Stimulated activated naive CD8-positive, alpha-beta T cell treated with anti-CD3 and anti-CD28 coated beads, Interleukin-15, amount 100 ng/mL, for 72 hours (primary cell): ENCODE results near the gene ZIK1.

Experiments
- ATAC-seq: fragments of 150-1000 bp; cut with Tn5 transposase; 2 replicates; pipeline ENCODE4 v1.10.0; 2021; ENCODE audit warnings: mild to moderate bottlenecking, moderate library complexity
- DNase-seq, 2 donors: peaks; one replicate each; pipeline ENCODE4 v3.0.0; 2021 to 2022
- H3K27ac Mint-ChIP-seq, 2 donors: one replicate each; pipeline ENCODE4 v1.8.0; 2022; ENCODE audit warnings: mild to moderate bottlenecking in 2 of 2, mixed read lengths in 2 of 2, moderate library complexity in 2 of 2
- H3K27me3 Mint-ChIP-seq: one replicate; pipeline ENCODE4 v1.8.0; 2022; ENCODE audit warnings: mixed read lengths
- H3K4me1 Mint-ChIP-seq: one replicate; pipeline ENCODE4 v1.8.0; 2022; ENCODE audit warnings: mild to moderate bottlenecking, mixed read lengths
- H3K4me3 Mint-ChIP-seq, 2 donors: one replicate each; pipeline ENCODE4 v1.8.0; 2022; ENCODE audit warnings: mild to moderate bottlenecking in 2 of 2, mixed read lengths in 2 of 2, moderate library complexity in 1 of 2
- H3K9me3 Mint-ChIP-seq, 2 donors: one replicate each; pipeline ENCODE4 v1.8.0; 2022; ENCODE audit warnings: mixed read lengths in 2 of 2

Gene ZIK1

GRCh38 chr19:57578487-57579205, 5.3 kb upstream of the ZIK1 start, which contains the start of gene ZNF416:
Gene ZNF416, minus strand, starts transcription at chr19:57578911. Its CDS starts 207 bp downstream, at chr19:57578704.
- Mint-ChIP-seq H3K9me3 (peaks cover 46 to 76% of the 10 kb centered on the region in 2 donors), H3K4me3 (peak within 1 kb of the TSS; percentile 81 to 86), H3K4me1 (peaks cover 21% of the 10 kb centered on the region), H3K27me3 (no peaks in the 10 kb centered on the region), H3K27ac (peak within 1 kb of the TSS; percentile 82 to 83)
- ATAC-seq: peak; percentile 98
- peak; percentile 93 to 97 for DNase-seq

- DNase-seq (no peak), ATAC-seq (no peak)
- H3K27ac Mint-ChIP-seq: peak overlapping the region in 1 of 2 donors; percentile 96
- H3K9me3 Mint-ChIP-seq: peaks cover 41 to 75% of the 10 kb centered on the region in 2 donors
- no peaks in the 10 kb centered on the region for H3K27me3 Mint-ChIP-seq
- peaks cover 26% of the 10 kb centered on the region for H3K4me1 Mint-ChIP-seq
- peak overlapping the region; percentile 16 to 93 for H3K4me3 Mint-ChIP-seq
These were observed 833 bp upstream of the ZIK1 start for GRCh38 chr19:57583104-57583520.

GRCh38 chr19:57587529-57587928, 3.6 kb downstream of the ZIK1 start:
- Mint-ChIP-seq H3K9me3 (peaks cover 56 to 83% of the 10 kb centered on the region in 2 donors), H3K27ac (no peak overlapping the region), H3K4me1 (peaks cover 19% of the 10 kb centered on the region), H3K4me3 (no peak overlapping the region), H3K27me3 (no peaks in the 10 kb centered on the region)
- DNase-seq (no peak), ATAC-seq (no peak)

GRCh38 chr19:57599377-57599760, 15.4 kb downstream of the ZIK1 start:
- peak overlapping the region; percentile 75 to 93 for H3K27ac Mint-ChIP-seq
- H3K27me3 Mint-ChIP-seq: no peaks in the 10 kb centered on the region
- ATAC-seq: peak; percentile 52
- H3K4me3 Mint-ChIP-seq: peak overlapping the region; percentile 86 to 91
- H3K9me3 Mint-ChIP-seq: peaks cover 42 to 68% of the 10 kb centered on the region in 2 donors
- H3K4me1 Mint-ChIP-seq: peaks cover 24% of the 10 kb centered on the region
- DNase-seq: no peak

DNA sequence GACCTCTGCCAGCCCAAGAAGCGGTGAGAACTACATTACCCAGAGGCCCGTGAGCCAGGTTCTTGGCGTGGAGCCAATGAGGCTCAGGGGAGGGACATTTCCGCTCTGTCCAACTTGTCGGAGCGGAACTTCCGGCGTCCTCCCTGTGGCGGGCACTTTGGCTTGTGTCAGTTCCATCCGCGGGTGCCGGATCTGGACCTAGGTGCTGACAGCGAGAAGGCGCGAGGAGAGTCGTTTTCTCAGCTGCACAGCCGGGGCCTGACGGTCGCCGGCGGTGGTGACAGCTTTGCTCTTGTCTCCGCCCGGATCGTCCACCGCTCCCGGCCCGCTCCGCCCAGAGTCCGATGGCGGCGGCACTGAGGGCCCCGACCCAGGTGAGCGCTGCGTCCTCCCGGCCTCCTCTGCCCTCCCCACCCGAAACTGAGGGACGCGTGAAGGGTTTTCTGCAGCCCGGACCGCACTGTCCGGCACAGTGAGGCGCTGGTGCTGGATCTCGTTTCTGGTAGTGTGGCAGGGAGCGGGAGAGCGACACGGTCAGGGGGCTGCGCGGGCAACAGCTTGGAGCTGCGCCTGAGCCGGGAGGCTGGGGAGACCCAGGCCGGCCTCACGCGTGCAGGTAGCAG, 15.9 kb downstream of the ZIK1 start, which contains the start of gene ZNF530:
TSS of gene ZNF530 (plus strand) at position 125 of the 623 bp plus-strand sequence. CDS start 4,461 bp downstream, outside the sequence.
- DNase-seq (peak; percentile 84 to 89), ATAC-seq (peak; percentile 99)
- H3K27ac Mint-ChIP-seq: peak within 1 kb of the TSS; percentile 75 to 93
- peak within 1 kb of the TSS; percentile 86 to 91 for H3K4me3 Mint-ChIP-seq
- peaks cover 24% of the 10 kb centered on the region for H3K4me1 Mint-ChIP-seq
- no peaks in the 10 kb centered on the region for H3K27me3 Mint-ChIP-seq
- H3K9me3 Mint-ChIP-seq: peaks cover 47 to 73% of the 10 kb centered on the region in 2 donors

DNA sequence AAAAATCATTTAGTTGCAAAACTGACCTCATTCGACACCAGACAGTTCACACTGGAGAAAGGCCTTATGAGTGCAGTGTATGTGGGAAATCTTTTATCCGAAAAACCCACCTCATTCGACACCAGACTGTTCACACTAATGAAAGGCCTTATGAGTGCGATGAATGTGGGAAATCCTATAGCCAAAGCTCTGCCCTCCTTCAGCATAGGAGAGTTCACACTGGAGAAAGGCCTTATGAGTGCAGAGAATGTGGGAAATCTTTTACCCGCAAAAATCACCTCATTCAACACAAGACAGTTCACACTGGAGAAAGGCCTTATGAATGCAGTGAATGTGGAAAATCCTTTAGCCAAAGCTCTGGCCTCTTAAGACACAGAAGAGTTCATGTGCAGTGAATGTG, 23.0 kb downstream of the ZIK1 start:
- DNase-seq: no peak
- Mint-ChIP-seq H3K4me3 (no peak overlapping the region), H3K27me3 (no peaks in the 10 kb centered on the region), H3K27ac (no peak overlapping the region), H3K9me3 (peaks cover 43 to 59% of the 10 kb centered on the region in 2 donors), H3K4me1 (no peaks in the 10 kb centered on the region)
- no peak for ATAC-seq

GRCh38 chr19:57611113-57611512, 27.2 kb downstream of the ZIK1 start:
- H3K27ac Mint-ChIP-seq: no peak overlapping the region
- no peak overlapping the region for H3K4me3 Mint-ChIP-seq
- no peaks in the 10 kb centered on the region for H3K27me3 Mint-ChIP-seq
- ATAC-seq: no peak
- peaks cover 18% of the 10 kb centered on the region for H3K4me1 Mint-ChIP-seq
- H3K9me3 Mint-ChIP-seq: peaks cover 45 to 55% of the 10 kb centered on the region in 2 donors
- DNase-seq: no peak

DNA sequence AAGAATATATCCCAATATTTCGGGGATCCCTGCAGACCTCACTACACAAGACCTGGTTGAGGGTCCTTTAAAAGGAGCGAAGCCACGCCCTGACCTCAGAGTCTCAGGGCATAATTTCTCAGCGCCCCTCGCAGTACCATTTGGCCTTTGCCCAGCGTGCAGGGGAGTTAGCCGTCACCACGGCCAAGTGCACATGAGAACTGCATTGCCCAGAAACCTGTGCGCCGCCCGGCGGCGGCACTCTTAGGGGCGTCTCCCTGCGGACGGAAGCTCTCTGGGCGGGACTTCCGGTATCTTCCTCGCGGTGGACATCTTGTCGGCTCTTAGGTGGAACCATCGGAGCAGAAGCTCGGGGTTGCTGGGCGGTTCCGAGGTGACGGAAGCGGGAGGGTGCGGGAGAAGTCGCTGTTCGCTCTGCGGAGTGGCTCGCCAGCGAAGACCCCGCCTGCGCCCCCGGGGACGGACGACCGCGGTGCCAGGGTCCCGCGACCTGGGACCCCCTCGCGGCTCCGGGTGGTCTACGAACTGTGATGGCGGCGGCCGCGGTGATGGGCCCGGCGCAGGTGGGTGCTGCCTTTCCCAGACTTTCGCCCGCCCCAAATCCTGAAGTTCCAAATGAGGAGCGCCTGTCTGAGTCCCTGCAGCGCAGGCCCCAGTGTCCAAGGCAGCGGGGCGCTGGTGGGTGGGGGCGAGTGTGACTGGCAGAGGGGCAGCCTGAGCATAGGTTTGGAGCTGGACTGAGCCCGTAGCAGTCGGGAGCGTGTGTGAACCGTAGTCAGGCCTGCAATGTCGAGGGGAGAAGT, 30.2 kb downstream of the ZIK1 start, which contains the start of gene ZNF134:
TSS of gene ZNF134 (plus strand) at position 302 of the 803 bp plus-strand sequence. CDS start 5,227 bp downstream, outside the sequence.
- H3K9me3 Mint-ChIP-seq: peaks cover 68 to 69% of the 10 kb centered on the region in 2 donors
- H3K27ac Mint-ChIP-seq: peak within 1 kb of the TSS; percentile 87 to 90
- H3K4me3 Mint-ChIP-seq: peak within 1 kb of the TSS; percentile 83 to 97
- peak; percentile 100 for ATAC-seq
- peaks cover 27% of the 10 kb centered on the region for H3K4me1 Mint-ChIP-seq
- H3K27me3 Mint-ChIP-seq: no peaks in the 10 kb centered on the region
- DNase-seq: peak; percentile 87 to 91

DNA sequence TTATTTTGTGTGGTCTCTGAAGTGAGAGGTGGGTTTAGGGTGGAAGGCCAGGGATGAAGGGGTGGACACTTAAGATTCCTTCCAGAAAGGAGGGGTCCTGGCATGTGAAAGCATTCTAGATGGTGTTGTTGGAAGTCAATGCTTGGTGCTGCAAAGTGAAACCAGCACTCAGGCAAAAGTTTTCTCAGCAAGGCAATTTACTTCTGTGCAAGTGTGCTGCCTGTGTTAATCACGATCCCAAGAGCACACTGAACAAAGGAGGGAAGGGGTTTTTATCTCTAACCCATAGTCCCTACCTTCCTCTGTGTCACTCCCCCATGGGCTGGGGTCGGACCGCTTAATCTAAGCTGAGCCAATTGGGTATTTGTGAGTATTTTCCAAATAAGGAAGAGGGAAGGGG, 31.4 kb downstream of the ZIK1 start:
- no peak for DNase-seq

DNA sequence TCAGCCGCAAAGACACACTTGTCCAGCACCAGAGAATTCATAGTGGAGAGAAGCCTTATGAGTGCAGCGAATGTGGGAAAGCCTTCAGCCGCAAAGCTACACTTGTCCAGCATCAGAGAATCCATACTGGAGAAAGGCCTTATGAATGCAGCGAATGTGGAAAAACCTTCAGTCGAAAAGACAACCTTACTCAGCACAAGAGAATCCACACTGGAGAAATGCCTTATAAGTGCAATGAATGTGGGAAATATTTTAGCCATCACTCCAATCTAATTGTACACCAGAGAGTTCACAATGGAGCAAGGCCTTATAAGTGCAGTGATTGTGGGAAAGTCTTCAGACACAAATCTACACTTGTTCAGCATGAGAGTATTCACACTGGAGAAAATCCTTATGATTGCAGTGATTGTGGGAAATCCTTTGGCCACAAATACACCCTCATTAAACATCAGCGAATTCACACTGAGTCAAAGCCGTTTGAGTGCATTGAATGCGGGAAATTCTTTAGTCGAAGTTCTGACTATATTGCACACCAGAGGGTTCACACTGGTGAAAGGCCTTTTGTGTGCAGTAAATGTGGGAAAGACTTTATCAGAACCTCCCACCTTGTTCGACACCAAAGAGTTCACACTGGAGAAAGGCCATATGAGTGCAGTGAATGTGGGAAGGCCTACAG, 36.9 kb downstream of the ZIK1 start:
- H3K4me3 Mint-ChIP-seq: no peak overlapping the region
- DNase-seq: no peak
- no peak for ATAC-seq
- H3K27me3 Mint-ChIP-seq: no peaks in the 10 kb centered on the region
- H3K4me1 Mint-ChIP-seq: peaks cover 11% of the 10 kb centered on the region
- H3K9me3 Mint-ChIP-seq: peaks cover 68 to 78% of the 10 kb centered on the region in 2 donors
- no peak overlapping the region for H3K27ac Mint-ChIP-seq

More for the DNA sequence above, 31.4 kb downstream of the ZIK1 start:
- no peak for ATAC-seq
- Mint-ChIP-seq H3K4me3 (peak overlapping the region; percentile 83 to 97), H3K27me3 (no peaks in the 10 kb centered on the region), H3K4me1 (peaks cover 27% of the 10 kb centered on the region), H3K9me3 (peaks cover 74 to 81% of the 10 kb centered on the region in 2 donors), H3K27ac (peak overlapping the region in 1 of 2 donors; percentile 21)

DNA sequence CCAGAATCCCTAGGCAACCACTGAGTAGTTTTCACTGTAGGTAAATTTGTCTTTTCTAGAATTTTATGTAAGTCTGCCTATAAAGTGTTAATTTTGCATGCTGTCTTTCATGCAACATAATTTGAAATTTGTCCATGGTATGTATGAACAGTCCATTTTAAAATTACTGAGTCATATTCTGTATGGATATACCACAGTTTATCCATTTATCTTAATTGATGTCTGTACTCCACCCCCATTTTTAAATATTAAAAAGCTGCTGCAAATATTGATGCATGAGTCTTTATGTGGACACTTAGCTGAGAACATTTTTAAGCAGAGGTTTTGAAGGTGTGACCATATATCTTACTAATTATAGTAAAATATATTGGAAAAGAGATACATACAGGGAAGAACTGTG, 39.1 kb downstream of the ZIK1 start:
- DNase-seq (no peak), ATAC-seq (no peak)
- H3K27ac Mint-ChIP-seq: no peak overlapping the region
- H3K27me3 Mint-ChIP-seq: no peaks in the 10 kb centered on the region
- H3K4me1 Mint-ChIP-seq: no peaks in the 10 kb centered on the region
- H3K4me3 Mint-ChIP-seq: no peak overlapping the region
- peaks cover 53 to 70% of the 10 kb centered on the region in 2 donors for H3K9me3 Mint-ChIP-seq

- Mint-ChIP-seq H3K4me3 (peak within 1 kb of the TSS; percentile 80 to 97), H3K27me3 (no peaks in the 10 kb centered on the region), H3K4me1 (peaks cover 21% of the 10 kb centered on the region), H3K27ac (peak within 1 kb of the TSS; percentile 75 to 94), H3K9me3 (peaks cover 38 to 46% of the 10 kb centered on the region in 2 donors)
- DNase-seq (peak; percentile 81 to 88), ATAC-seq (peak; percentile 99)
These were observed 49.3 kb downstream of the ZIK1 start, which contains the start of gene ZNF211 for GRCh38 chr19:57632987-57633831. Gene ZNF211, plus strand, starts transcription at chr19:57633168. Its CDS starts 179 bp downstream, at chr19:57633347.

GRCh38 chr19:57633832-57634131, 49.8 kb downstream of the ZIK1 start:
- Mint-ChIP-seq H3K4me1 (peaks cover 21% of the 10 kb centered on the region), H3K27me3 (no peaks in the 10 kb centered on the region), H3K9me3 (peaks cover 37 to 48% of the 10 kb centered on the region in 2 donors), H3K27ac (peak overlapping the region; percentile 75 to 94), H3K4me3 (peak overlapping the region; percentile 80 to 97)
- DNase-seq (no peak), ATAC-seq (no peak)

DNA sequence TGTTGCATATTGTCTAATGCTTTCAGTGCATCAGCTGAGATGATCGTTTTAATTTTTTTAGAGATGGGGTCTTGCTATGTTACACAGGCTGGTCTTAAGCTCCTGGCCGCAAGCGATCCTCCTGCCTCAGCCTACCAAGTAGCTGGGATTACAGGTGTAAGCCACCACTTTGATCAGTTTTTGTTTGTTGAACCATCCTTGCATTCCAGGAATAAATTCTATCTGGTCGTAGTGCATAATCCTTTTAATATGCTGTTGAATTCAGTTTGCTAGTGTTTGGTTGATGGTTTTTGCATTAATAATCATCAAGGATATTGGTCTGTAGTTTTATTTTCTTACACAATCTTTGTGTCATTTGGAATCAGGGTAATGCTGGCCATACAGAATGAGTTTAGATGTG, 53.4 kb downstream of the ZIK1 start:
- peaks cover 55 to 75% of the 10 kb centered on the region in 2 donors for H3K9me3 Mint-ChIP-seq
- no peak for ATAC-seq
- DNase-seq: no peak
- H3K4me3 Mint-ChIP-seq: no peak overlapping the region
- peaks cover 20% of the 10 kb centered on the region for H3K4me1 Mint-ChIP-seq
- no peak overlapping the region for H3K27ac Mint-ChIP-seq
- no peaks in the 10 kb centered on the region for H3K27me3 Mint-ChIP-seq
